T-helper 17 cell (primary cell): ENCODE data around the gene TNFSF11. TPM values are rescaled to one million over a fixed set of nuclear protein-coding genes. Genes with fewer than 3 reads are reported as not detected.

Source experiments
- ATAC-seq: fragments of 150-1000 bp; cut with Tn5 transposase; 2 replicates; pipeline ENCODE4 v1.10.0; 2021; ENCODE audit warnings: mild to moderate bottlenecking, moderate library complexity
- DNase-seq, 3 donors: peaks; one replicate each; pipeline versions ENCODE4 v3.0.0 to v3.0.0-alpha.2; 2020 to 2021
- H3K9me3 ChIP-seq: one replicate; pipeline ENCODE4 v1.7.0; 2013; ENCODE audit warnings: low read length, mild to moderate bottlenecking; ENCODE audit not compliant: control insufficient read depth, poor library complexity, severe bottlenecking
- H3K27ac Mint-ChIP-seq: one replicate; pipeline ENCODE4 v1.8.0; 2022; ENCODE audit warnings: mild to moderate bottlenecking, moderate library complexity, mixed read lengths
- H3K27me3 Mint-ChIP-seq: one replicate; pipeline ENCODE4 v1.8.0; 2022; ENCODE audit warnings: mixed read lengths
- H3K36me3 Mint-ChIP-seq: one replicate; pipeline ENCODE4 v1.8.0; 2022; ENCODE audit warnings: low read depth, mixed read lengths
- H3K4me1 Mint-ChIP-seq: one replicate; pipeline ENCODE4 v1.8.0; 2022; ENCODE audit warnings: mild to moderate bottlenecking, mixed read lengths
- H3K4me3 Mint-ChIP-seq: one replicate; pipeline ENCODE4 v1.8.0; 2022; ENCODE audit warnings: mild to moderate bottlenecking, moderate library complexity, mixed read lengths
- total RNA-seq, 4 donors: library from RNA in 2 of 4; stranded (reverse) in 2 of 4; gene quantifications; one replicate each; pipeline ENCODE4 v1.2.3 and lab custom pipeline; 2022 to 2026

Gene TNFSF11
- total RNA-seq, 2 donors from 2014 or later = not detected

GRCh38 chr13:42638101-42638500 lies 64.1 kb downstream of the TNFSF11 start:
- H3K4me1 Mint-ChIP-seq = no peaks in the 10 kb centered on the region
- H3K27ac Mint-ChIP-seq = no peak overlapping the region
- DNase-seq (no peak), ATAC-seq (no peak)
- no peaks in the 10 kb centered on the region for H3K36me3 Mint-ChIP-seq
- no peak overlapping the region for H3K4me3 Mint-ChIP-seq
- H3K27me3 Mint-ChIP-seq = peaks cover 22% of the 10 kb centered on the region
- peaks cover 2% of the 10 kb centered on the region for H3K9me3 ChIP-seq

GRCh38 chr13:42638886-42639285 lies 64.9 kb downstream of the TNFSF11 start:
- H3K27ac Mint-ChIP-seq = no peak overlapping the region
- peaks cover 2% of the 10 kb centered on the region for H3K9me3 ChIP-seq
- DNase-seq (no peak), ATAC-seq (no peak)
- H3K4me1 Mint-ChIP-seq = no peaks in the 10 kb centered on the region
- H3K36me3 Mint-ChIP-seq = no peaks in the 10 kb centered on the region
- H3K4me3 Mint-ChIP-seq = no peak overlapping the region
- peaks cover 15% of the 10 kb centered on the region for H3K27me3 Mint-ChIP-seq

- Mint-ChIP-seq H3K27me3 (peaks cover 15% of the 10 kb centered on the region), H3K27ac (no peak overlapping the region), H3K4me1 (no peaks in the 10 kb centered on the region), H3K36me3 (no peaks in the 10 kb centered on the region), H3K4me3 (no peak overlapping the region)
- peaks cover 2% of the 10 kb centered on the region for H3K9me3 ChIP-seq
- no peak for ATAC-seq
- no peak for DNase-seq
Measured at GRCh38 chr13:42643076-42643475, 69.1 kb downstream of the TNFSF11 start.

- H3K9me3 ChIP-seq = peaks cover 2% of the 10 kb centered on the region
- Mint-ChIP-seq H3K36me3 (no peaks in the 10 kb centered on the region), H3K27me3 (peaks cover 18% of the 10 kb centered on the region), H3K4me3 (no peak overlapping the region), H3K4me1 (no peaks in the 10 kb centered on the region), H3K27ac (no peak overlapping the region)
- no peak for DNase-seq
- ATAC-seq = no peak
Measured at GRCh38 chr13:42644841-42645240, 70.9 kb downstream of the TNFSF11 start.

- DNase-seq = no peak
- Mint-ChIP-seq H3K4me3 (no peak overlapping the region), H3K4me1 (no peaks in the 10 kb centered on the region)
Measured at GRCh38 chr13:42645717-42646116, 71.8 kb downstream of the TNFSF11 start.

GRCh38 chr13:42649141-42649540 lies 75.2 kb downstream of the TNFSF11 start:
- H3K9me3 ChIP-seq = no peaks in the 10 kb centered on the region
- H3K4me3 Mint-ChIP-seq = no peak overlapping the region
- no peak overlapping the region for H3K27ac Mint-ChIP-seq
- H3K4me1 Mint-ChIP-seq = no peaks in the 10 kb centered on the region
- H3K27me3 Mint-ChIP-seq = peaks cover 48% of the 10 kb centered on the region
- H3K36me3 Mint-ChIP-seq = no peaks in the 10 kb centered on the region
- DNase-seq (no peak), ATAC-seq (no peak)

More at GRCh38 chr13:42645717-42646116, 71.8 kb downstream of the TNFSF11 start:
- peaks cover 26% of the 10 kb centered on the region for H3K27me3 Mint-ChIP-seq
- H3K36me3 Mint-ChIP-seq = no peaks in the 10 kb centered on the region
- no peak for ATAC-seq
- H3K9me3 ChIP-seq = no peaks in the 10 kb centered on the region
- H3K27ac Mint-ChIP-seq = no peak overlapping the region

- Mint-ChIP-seq H3K36me3 (no peaks in the 10 kb centered on the region), H3K27ac (no peak overlapping the region), H3K4me1 (no peaks in the 10 kb centered on the region), H3K4me3 (no peak overlapping the region), H3K27me3 (peaks cover 51% of the 10 kb centered on the region)
- no peak for DNase-seq
- H3K9me3 ChIP-seq = no peaks in the 10 kb centered on the region
- no peak for ATAC-seq
Measured at GRCh38 chr13:42649831-42650230, 75.9 kb downstream of the TNFSF11 start.

GRCh38 chr13:42650506-42650905 lies 76.6 kb downstream of the TNFSF11 start:
- ATAC-seq = no peak
- no peak overlapping the region for H3K27ac Mint-ChIP-seq

GRCh38 chr13:42651936-42652641 lies 78.1 kb downstream of the TNFSF11 start:
- ATAC-seq (no peak), DNase-seq (no peak)
- no peak overlapping the region for H3K27ac Mint-ChIP-seq
- H3K36me3 Mint-ChIP-seq = no peaks in the 10 kb centered on the region
- H3K4me3 Mint-ChIP-seq = no peak overlapping the region
- no peaks in the 10 kb centered on the region for H3K9me3 ChIP-seq
- peaks cover 67% of the 10 kb centered on the region for H3K27me3 Mint-ChIP-seq
- H3K4me1 Mint-ChIP-seq = peaks cover 2% of the 10 kb centered on the region

More at GRCh38 chr13:42650506-42650905, 76.6 kb downstream of the TNFSF11 start:
- DNase-seq = no peak
- Mint-ChIP-seq H3K4me1 (no peaks in the 10 kb centered on the region), H3K4me3 (no peak overlapping the region), H3K27me3 (peaks cover 58% of the 10 kb centered on the region), H3K36me3 (no peaks in the 10 kb centered on the region)
- no peaks in the 10 kb centered on the region for H3K9me3 ChIP-seq

GRCh38 chr13:42652642-42653415 lies 78.9 kb downstream of the TNFSF11 start:
- Mint-ChIP-seq H3K4me3 (no peak overlapping the region), H3K27me3 (peaks cover 69% of the 10 kb centered on the region), H3K4me1 (peaks cover 4% of the 10 kb centered on the region), H3K27ac (no peak overlapping the region), H3K36me3 (no peaks in the 10 kb centered on the region)
- ATAC-seq (no peak), DNase-seq (no peak)
- no peaks in the 10 kb centered on the region for H3K9me3 ChIP-seq

- peaks cover 73% of the 10 kb centered on the region for H3K27me3 Mint-ChIP-seq
Measured at GRCh38 chr13:42653679-42654078, 79.7 kb downstream of the TNFSF11 start.

GRCh38 chr13:42654212-42654611 lies 80.3 kb downstream of the TNFSF11 start:
- Mint-ChIP-seq H3K27me3 (peaks cover 79% of the 10 kb centered on the region), H3K27ac (no peak overlapping the region), H3K4me3 (no peak overlapping the region), H3K4me1 (peaks cover 4% of the 10 kb centered on the region), H3K36me3 (no peaks in the 10 kb centered on the region)
- no peaks in the 10 kb centered on the region for H3K9me3 ChIP-seq
- ATAC-seq (no peak), DNase-seq (no peak)

More at GRCh38 chr13:42653679-42654078, 79.7 kb downstream of the TNFSF11 start:
- no peak overlapping the region for H3K27ac Mint-ChIP-seq
- H3K9me3 ChIP-seq = no peaks in the 10 kb centered on the region
- DNase-seq (no peak), ATAC-seq (no peak)
- H3K4me3 Mint-ChIP-seq = no peak overlapping the region
- peaks cover 4% of the 10 kb centered on the region for H3K4me1 Mint-ChIP-seq
- H3K36me3 Mint-ChIP-seq = no peaks in the 10 kb centered on the region

GRCh38 chr13:42654722-42655121 lies 80.8 kb downstream of the TNFSF11 start:
- Mint-ChIP-seq H3K4me1 (peaks cover 4% of the 10 kb centered on the region), H3K27me3 (peaks cover 84% of the 10 kb centered on the region)

More at GRCh38 chr13:42654722-42655121, 80.8 kb downstream of the TNFSF11 start:
- ATAC-seq (no peak), DNase-seq (no peak)
- H3K4me3 Mint-ChIP-seq = no peak overlapping the region
- H3K27ac Mint-ChIP-seq = no peak overlapping the region
- H3K9me3 ChIP-seq = no peaks in the 10 kb centered on the region
- H3K36me3 Mint-ChIP-seq = no peaks in the 10 kb centered on the region
